ENCODE data around the gene ZRANB3. TPM values are rescaled to one million over a fixed set of nuclear protein-coding genes. Genes with fewer than 3 reads are reported as not detected.
"Not testable (repeated sequence)": the region's sequence is repeated elsewhere in the genome, so short reads cannot be mapped to it uniquely, and the experiment has no call there.

The ZRANB3 gene
- total RNA-seq, 1 donor from 2014 or later: 14.6 TPM

- no peak for DNase-seq (ENCODE audit: low read depth)
Measured at GRCh38 chr2:135485441-135485840, 45.6 kb downstream of the ZRANB3 start.

DNA sequence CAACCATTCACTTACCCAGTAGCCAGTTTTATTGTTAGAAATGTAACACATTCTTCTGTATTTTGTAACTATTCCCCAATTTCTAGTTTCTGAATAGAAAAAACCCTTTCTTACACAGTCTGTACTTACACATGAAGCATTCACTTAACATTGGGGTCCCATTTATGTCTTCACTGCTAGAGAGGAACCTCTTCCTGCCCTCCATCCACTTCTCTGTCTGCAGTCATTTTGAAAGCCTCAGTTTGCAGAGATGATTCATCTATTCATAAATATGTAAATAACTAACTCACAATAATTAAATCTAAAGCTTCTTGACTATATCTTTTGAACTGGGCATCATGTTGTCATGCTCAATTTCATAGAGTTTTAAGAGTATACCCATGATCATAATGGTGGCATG lies 55.9 kb downstream of the ZRANB3 start:
- DNase-seq (ENCODE audit: low read depth): no peak

- DNase-seq (ENCODE audit: low read depth): peak; percentile 26
Measured at GRCh38 chr2:135473567-135473966, 57.5 kb downstream of the ZRANB3 start.

GRCh38 chr2:135471106-135471505 lies 59.9 kb downstream of the ZRANB3 start:
- DNase-seq (ENCODE audit: low read depth): no peak

DNA sequence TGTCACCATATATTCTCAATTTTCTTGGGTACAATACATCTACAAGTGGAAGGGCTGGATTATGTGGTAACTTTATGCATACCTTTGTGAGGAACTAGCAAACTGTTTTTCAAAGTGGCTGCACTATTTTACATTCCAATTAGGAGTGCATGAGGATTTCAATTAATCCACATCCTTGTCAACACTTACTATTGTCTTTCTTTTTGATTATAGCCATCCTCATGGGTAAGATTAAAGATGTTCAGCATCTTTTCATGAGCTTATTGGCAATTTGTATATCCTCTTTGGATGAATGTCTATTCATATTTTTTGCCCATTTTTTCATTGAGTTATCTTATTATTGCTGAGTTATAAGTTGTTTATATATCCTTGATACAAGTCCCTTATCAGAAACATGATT lies 73.7 kb downstream of the ZRANB3 start:
- DNase-seq (ENCODE audit: low read depth): no peak

DNA sequence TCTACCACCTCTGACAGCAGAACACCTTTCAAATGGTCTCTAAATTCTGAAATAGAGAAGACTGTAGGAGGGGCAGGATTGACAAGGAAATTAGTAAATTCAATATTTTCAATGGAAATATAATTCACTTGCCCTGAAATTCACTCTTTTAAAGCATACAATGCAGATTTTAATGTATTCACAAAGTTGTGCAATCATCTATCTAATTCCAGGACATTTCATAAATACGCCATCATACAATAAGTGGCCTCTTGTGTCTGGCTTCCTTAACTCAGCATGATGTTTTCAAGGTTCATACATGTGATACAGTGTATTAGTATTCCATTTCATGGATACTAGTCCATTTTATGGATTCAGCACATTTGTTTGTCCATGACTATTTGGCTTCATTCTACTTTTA lies 74.2 kb downstream of the ZRANB3 start:
- DNase-seq (ENCODE audit: low read depth): no peak

DNA sequence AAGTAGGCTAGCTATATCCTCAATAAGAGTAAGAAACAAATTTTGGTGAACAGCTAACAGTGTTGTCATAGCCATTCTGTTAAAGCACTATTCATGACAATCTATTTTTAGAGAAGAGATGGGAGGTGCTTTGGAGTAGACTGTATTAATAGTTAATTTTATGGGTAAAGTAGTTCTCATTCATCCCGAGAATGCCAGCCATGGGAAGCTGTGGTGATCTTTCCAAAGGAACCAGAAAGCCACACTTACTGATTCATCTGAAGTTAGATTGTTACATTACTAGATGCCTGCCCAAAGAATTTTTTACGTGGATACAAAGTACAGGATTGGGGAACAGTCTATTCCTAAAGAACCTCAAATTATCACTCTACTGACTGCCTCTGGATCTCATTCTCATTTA lies 74.6 kb downstream of the ZRANB3 start:
- peak; percentile 3 for DNase-seq (ENCODE audit: low read depth)

GRCh38 chr2:135454608-135455007 lies 76.4 kb downstream of the ZRANB3 start:
- no peak for DNase-seq (ENCODE audit: low read depth)

DNA sequence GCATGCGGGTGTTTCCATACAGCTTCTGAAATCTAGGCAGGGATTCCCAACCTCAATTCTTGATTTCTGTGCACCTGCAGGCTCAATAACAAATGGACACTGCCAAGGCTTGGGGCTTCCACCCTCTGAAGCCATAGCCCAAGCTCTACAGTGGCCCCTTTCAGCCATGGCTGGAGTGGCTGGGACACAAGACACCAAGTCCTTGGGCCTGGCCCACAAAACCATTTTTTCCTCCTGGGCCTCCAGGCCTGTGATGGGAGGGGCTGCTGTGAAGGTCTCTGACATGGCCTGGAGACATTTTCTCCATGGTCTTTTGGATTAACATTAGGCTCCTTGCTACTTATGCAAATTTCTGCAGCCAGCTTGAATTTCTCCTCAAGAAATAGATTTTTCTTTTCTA lies 78.0 kb downstream of the ZRANB3 start:
- not testable (repeated sequence) for DNase-seq (ENCODE audit: low read depth)

DNA sequence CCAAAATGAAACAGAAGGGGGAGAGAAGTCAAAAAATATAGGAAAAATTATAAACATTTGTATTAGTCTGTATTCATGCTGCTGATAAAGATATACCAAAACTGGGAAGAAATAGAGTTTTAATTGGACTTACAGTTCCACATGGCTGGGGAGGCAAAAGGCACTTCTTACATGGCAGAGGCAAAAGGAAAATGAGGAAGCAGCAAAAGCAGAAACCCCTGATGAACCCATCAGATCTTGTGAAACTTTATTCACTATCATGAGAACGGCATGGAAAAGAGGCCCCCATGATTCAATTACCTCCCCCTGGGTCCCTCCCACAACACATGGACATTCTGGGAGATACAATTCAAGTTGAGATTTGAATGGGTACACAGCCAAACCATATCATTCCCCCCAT lies 79.1 kb downstream of the ZRANB3 start:
- DNase-seq (ENCODE audit: low read depth): no peak

GRCh38 chr2:135443013-135443412 lies 88.0 kb downstream of the ZRANB3 start:
- DNase-seq (ENCODE audit: low read depth): not testable (repeated sequence)

- not testable (repeated sequence) for DNase-seq (ENCODE audit: low read depth)
Measured at GRCh38 chr2:135435155-135435554, 95.9 kb downstream of the ZRANB3 start.

DNA sequence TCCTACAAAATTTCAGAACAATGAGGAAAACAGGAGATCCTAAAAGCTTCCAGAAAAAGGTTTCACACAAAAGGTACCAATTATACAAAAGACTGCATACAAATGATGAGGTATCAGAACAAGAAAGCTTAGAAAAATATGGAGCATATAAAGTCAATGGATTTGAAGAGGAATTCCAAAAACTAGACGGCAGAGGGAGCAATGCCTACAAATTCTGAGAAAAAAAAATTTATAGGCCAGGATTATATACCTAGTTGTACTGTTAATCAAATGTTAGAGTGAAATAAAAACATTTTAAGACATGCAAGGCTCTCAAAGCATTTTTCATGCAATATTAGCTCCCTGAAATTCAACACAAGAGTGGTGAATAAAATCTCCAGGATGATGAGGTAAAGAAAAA lies 106.2 kb downstream of the ZRANB3 start:
- DNase-seq (ENCODE audit: low read depth): no peak

DNA sequence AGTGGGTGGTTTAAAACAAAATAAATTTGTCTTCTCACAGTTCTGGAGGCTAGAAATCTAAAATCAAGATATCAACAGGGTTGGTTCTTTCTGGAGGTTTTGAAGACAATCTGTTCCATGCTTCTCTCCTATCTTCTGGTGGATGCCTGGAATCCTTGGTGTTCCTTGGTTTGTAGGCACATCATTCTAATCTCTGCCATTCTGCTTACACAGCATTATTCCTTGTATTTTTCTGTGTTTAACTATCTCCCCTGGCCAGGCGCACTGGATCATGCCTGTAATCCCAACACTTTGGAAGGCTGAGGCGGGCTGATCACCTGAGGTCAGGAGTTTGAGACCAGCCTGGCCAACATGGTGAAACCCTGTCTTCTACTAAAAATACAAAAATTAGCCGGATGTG lies 108.1 kb downstream of the ZRANB3 start:
- DNase-seq (ENCODE audit: low read depth): no peak

DNA sequence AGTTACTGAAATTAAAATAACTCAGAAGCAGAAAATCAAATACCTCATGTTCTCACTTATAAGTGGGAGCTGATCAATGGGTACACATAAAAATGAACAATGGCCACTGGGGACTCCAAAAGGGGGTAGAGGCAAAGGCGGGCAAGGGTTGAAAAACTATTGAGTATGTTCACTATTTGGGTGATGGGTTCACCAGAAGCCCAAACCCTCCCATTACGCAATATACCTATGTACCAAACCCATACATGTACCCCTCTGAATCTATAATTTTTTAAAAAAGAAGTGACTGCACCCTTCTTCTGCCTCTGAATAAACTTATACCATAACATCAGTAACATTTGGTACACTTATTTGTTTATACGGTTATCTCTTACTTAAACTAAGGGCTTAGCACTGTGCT lies 119.4 kb downstream of the ZRANB3 start:
- DNase-seq (ENCODE audit: low read depth): no peak

- no peak for DNase-seq (ENCODE audit: low read depth)
Measured at GRCh38 chr2:135409436-135409835, 121.6 kb downstream of the ZRANB3 start.

DNA sequence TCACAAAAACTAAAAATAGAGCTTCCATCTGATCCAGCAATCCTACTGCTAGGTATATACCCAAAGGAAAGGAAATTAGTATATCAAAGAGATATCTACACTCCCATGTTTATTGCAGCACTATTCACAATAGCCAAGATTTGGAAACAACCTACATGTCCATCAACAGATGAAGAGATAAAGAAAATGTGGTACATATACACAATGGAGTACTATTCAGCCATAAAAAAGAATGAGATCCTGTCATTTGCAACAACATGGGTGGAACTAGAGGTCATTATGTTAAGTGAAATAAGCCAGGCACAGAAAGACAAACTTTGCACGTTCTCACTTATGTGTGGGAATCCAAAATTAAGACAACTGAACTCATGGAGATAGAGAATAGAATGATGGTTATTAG lies 134.8 kb downstream of the ZRANB3 start:
- DNase-seq (ENCODE audit: low read depth): not testable (repeated sequence)

- DNase-seq (ENCODE audit: low read depth): no peak
Measured at GRCh38 chr2:135386993-135387392, 144.0 kb downstream of the ZRANB3 start.

DNA sequence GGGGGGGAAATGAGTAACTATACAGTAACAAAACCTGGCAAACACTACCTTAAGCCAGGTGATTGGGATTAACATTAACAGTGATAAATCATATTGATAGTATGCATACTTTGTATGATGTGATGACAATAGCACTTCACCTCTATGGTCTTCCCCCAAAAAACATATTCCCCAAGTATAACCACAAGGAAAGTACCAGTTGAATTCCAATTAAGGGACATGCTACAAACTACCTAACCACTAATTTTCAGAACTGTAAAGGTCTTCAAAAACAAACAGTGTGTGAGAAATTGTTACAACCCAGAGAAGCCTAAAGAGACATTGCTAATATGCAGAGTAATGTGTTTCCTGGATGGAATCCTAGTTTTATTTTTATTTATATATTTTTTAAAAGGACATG lies 152.4 kb downstream of the ZRANB3 start:
- no peak for DNase-seq (ENCODE audit: low read depth)

DNA sequence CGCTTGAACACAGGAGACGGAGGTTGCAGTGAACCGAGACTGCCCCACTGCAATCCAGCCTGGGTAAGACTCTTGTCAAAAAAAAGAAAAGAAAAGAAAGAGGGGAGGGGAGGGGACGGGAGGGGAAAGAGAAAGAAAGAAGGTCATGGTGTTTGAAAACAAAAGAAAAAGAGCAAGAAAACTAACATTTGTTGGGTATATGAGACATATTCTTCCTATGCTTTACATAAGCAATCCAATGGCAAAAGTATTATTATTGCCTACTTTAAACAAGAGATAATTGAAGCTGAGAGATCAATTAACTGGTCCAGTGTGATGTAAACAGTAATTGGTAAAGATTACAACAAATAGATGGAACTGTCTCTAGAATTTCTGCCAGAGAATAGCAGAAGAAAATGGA lies 157.3 kb downstream of the ZRANB3 start:
- no peak for DNase-seq (ENCODE audit: low read depth)

GRCh38 chr2:135349941-135350340 lies 181.1 kb downstream of the ZRANB3 start:
- no peak for DNase-seq (ENCODE audit: low read depth)

DNA sequence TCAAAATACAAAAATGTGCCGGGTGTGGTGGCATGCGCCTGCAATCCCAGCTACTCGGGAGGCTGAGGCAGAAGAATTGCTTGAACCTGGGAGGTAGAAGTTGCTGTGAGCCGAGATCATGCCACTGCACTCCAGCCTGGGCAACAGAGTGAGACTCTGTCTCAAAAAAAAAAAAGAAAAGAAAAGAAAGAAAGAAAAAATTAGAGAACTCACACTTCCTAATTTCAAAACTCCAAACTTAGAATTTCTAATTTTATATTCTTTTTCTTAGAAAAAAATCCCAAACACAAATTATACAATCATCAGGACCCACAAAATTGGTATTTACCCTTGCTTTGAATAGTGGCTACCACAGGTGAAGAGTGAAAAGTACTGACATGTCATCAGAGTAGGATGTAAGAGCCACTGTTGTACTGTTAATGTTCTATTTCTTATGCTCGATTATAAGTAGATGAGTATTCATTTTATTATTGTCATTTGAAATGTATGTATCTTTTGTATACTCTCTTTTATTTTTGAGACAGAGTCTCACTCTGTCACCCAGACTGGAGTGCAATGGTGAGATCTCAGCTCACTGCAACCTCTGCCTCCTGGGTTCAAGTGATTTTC lies 182.8 kb downstream of the ZRANB3 start:
- not testable (repeated sequence) for DNase-seq (ENCODE audit: low read depth)

DNA sequence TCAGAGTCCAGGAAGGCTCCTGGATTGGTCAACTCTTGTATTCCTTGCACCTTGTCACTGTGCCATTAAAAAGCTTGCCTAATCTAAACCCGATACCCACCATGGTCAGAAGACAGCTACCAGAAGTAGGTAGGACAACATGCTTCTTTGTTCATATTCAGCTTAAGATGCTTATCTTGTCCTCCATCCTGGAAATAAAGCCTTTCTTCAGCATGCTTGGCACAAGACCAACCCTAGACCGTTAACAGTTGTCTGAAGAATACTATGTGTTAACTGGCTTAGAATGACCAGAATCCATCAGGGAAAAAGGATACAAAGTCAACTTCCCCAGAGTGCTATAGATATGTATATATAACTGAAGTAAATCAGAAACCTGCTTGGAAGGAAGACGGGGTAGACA lies 193.9 kb downstream of the ZRANB3 start:
- DNase-seq (ENCODE audit: low read depth): no peak

DNA sequence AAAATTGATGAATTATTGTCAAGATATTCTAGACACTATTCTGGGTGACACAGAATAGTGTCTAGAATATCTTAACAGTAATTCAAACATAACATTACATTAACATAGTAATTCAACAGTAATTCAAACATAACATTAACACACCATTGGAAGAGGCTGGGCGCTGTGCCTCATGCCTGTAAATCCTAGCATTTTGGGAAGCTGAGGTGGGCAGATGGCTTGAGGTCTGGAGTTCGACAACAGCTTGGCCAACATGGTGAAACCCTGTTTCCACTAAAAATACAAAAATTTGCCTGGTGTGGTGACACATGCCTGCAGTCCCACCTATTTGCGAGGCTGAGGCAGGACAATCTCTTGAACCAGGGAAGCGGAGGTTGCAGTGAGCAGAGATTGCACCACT lies 195.8 kb downstream of the ZRANB3 start:
- DNase-seq (ENCODE audit: low read depth): no peak

Data from renal cortical epithelial cell (primary cell).